CD4-positive, alpha-beta T cell treated with Interleukin-12 subunit alpha and Interleukin-12 subunit beta, for 1 hour (primary cell): ENCODE results near the gene TMC7.

Source experiments
- DNase-seq: peaks from one replicate; pipeline ENCODE4 v3.0.0-alpha.2; 2020

Gene TMC7

GRCh38 chr16:19092653-19093410 lies 109.1 kb downstream of the TMC7 start:
- no peak for DNase-seq

- no peak for DNase-seq
Measured at GRCh38 chr16:19093631-19094541, 110.2 kb downstream of the TMC7 start.

GRCh38 chr16:19094542-19095365 lies 111.0 kb downstream of the TMC7 start:
- no peak for DNase-seq

GRCh38 chr16:19095654-19096053 lies 111.9 kb downstream of the TMC7 start:
- no peak for DNase-seq

GRCh38 chr16:19098173-19098572 lies 114.4 kb downstream of the TMC7 start:
- DNase-seq = no peak

GRCh38 chr16:19102187-19102872 lies 118.6 kb downstream of the TMC7 start:
- DNase-seq = no peak

GRCh38 chr16:19104607-19105006 lies 120.9 kb downstream of the TMC7 start:
- DNase-seq = no peak

DNA sequence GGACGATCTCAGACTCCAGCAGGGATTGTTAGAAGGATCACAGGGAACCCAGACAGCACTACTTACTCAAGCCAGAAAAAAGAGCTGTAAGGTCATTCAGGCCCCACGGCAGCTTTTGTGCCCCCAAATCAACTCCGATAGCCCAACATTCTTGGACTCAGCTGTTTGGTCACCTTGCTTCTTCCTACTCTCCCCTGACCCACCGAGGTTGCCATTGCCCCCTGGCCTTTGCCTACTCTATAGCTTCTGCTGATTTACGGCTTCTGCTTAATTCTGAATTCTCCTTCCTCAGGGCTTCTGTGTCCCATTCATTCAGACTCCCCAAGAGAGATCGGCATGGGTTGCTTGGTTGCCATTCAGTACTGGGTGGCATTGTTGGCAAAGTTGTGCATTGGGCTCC lies 121.4 kb downstream of the TMC7 start:
- DNase-seq = no peak

- no peak for DNase-seq
Measured at GRCh38 chr16:19105891-19106624, 122.3 kb downstream of the TMC7 start.

- DNase-seq = no peak
Measured at GRCh38 chr16:19106625-19107020, 122.9 kb downstream of the TMC7 start.

GRCh38 chr16:19108409-19109287 lies 124.9 kb downstream of the TMC7 start:
- DNase-seq = no peak

DNA sequence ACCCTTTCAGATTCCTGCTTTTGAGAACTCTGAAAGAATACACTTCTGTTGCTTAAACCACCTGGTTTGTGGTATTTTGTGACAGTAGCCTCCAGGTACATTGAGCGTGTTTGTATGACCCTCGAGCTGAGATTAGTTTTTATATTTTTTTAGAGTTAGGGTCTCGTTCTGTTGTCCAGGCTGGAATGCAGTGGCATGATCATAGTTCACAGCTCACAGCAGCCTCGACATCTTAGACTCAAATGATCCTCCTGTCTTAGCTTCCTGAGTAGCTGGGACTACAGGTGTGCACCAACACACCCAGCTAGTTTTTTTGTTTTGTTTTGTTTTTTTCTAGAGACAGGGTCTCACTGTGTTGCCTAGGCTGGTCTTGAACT lies 125.5 kb downstream of the TMC7 start:
- no peak for DNase-seq

GRCh38 chr16:19110537-19111360 lies 127.0 kb downstream of the TMC7 start:
- DNase-seq = no peak

- DNase-seq = no peak
Measured at GRCh38 chr16:19112099-19112407, 128.3 kb downstream of the TMC7 start.
